Stimulated activated CD8-positive, alpha-beta memory T cell treated with anti-CD3 and anti-CD28 coated beads, Interleukin-4, amount 100 ng/mL, for 48 hours (primary cell): ENCODE results near the gene DPYSL4.
A peak's percentile ranks its signal among the peaks of the same experiment; 100 is the strongest.
"Not testable (repeated sequence)": the region's sequence is repeated elsewhere in the genome, so short reads cannot be mapped to it uniquely, and the experiment has no call there.

Experiments used
- DNase-seq: peaks from one replicate; pipeline ENCODE4 v3.0.0-alpha.2; 2020

Gene DPYSL4

GRCh38 chr10:132209130-132209529, 22.4 kb downstream of the DPYSL4 start:
- no peak for DNase-seq

GRCh38 chr10:132209978-132210530, 23.3 kb downstream of the DPYSL4 start:
- DNase-seq: no peak

- DNase-seq: no peak
These were observed 24.0 kb downstream of the DPYSL4 start for GRCh38 chr10:132210766-132211165.

GRCh38 chr10:132211246-132211645, 24.5 kb downstream of the DPYSL4 start:
- DNase-seq: no peak

GRCh38 chr10:132212816-132213215, 26.1 kb downstream of the DPYSL4 start:
- DNase-seq: no peak

- DNase-seq: no peak
These were observed 27.2 kb downstream of the DPYSL4 start for GRCh38 chr10:132213917-132214316.

GRCh38 chr10:132216441-132216840, 29.7 kb downstream of the DPYSL4 start:
- not testable (repeated sequence) for DNase-seq

- DNase-seq: no peak
These were observed 32.7 kb downstream of the DPYSL4 start for GRCh38 chr10:132219486-132219885.

GRCh38 chr10:132220061-132220460, 33.3 kb downstream of the DPYSL4 start:
- DNase-seq: no peak

- DNase-seq: not testable (repeated sequence)
These were observed 34.2 kb downstream of the DPYSL4 start for GRCh38 chr10:132220996-132221395.

- DNase-seq: no peak
These were observed 36.0 kb downstream of the DPYSL4 start for GRCh38 chr10:132222726-132223125.

- DNase-seq: peak; percentile 75
These were observed 36.4 kb downstream of the DPYSL4 start for GRCh38 chr10:132223156-132223590.

- no peak for DNase-seq
These were observed 37.0 kb downstream of the DPYSL4 start for GRCh38 chr10:132223611-132224342.

GRCh38 chr10:132224343-132225072, 37.8 kb downstream of the DPYSL4 start:
- no peak for DNase-seq

- no peak for DNase-seq
These were observed 38.5 kb downstream of the DPYSL4 start for GRCh38 chr10:132225073-132225848.

GRCh38 chr10:132225849-132226205, 39.1 kb downstream of the DPYSL4 start:
- no peak for DNase-seq

GRCh38 chr10:132226586-132227405, 40.0 kb downstream of the DPYSL4 start:
- no peak for DNase-seq

GRCh38 chr10:132227851-132228390, 41.2 kb downstream of the DPYSL4 start:
- no peak for DNase-seq

- DNase-seq: no peak
These were observed 41.9 kb downstream of the DPYSL4 start for GRCh38 chr10:132228616-132229015.

- DNase-seq: no peak
These were observed 42.3 kb downstream of the DPYSL4 start for GRCh38 chr10:132229096-132229495.

GRCh38 chr10:132229834-132230556, 43.2 kb downstream of the DPYSL4 start:
- peak; percentile 58 for DNase-seq
